ENCODE data around the gene FOXN3.

FOXN3 gene

GRCh38 chr14:89225607-89226006 is 191.4 kb downstream of the FOXN3 start:
- Histone ChIP-seq H3K79me1 (ENCODE audit: low read length) (peaks cover 3% of the 10 kb centered on the region), H3K9ac (ENCODE audit: low read length) (no peak overlapping the region), H3K23ac (ENCODE audit: low read length) (no peak overlapping the region), H2AK5ac (ENCODE audit: low read length) (no peak overlapping the region), H3K27me3 (ENCODE audit: insufficient read depth, low read length, poor library complexity) (no peaks in the 10 kb centered on the region), H4K5ac (ENCODE audit: low read length) (no peak overlapping the region), H3K36me3 (ENCODE audit: control insufficient read depth, insufficient read depth, low read length) (no peaks in the 10 kb centered on the region), H3K56ac (ENCODE audit: low read length) (no peak overlapping the region), H3K4me1 (ENCODE audit: control insufficient read depth, low read depth, low read length) (no peaks in the 10 kb centered on the region), H3K27ac (ENCODE audit: low read depth, low read length) (no peak overlapping the region), H2BK5ac (ENCODE audit: low read length) (no peak overlapping the region), H3K18ac (ENCODE audit: low read length) (no peak overlapping the region), H2BK120ac (ENCODE audit: low read depth, low read length) (no peak overlapping the region), H3K79me2 (ENCODE audit: control insufficient read depth, insufficient read depth, low read length) (no peaks in the 10 kb centered on the region), H3K4ac (ENCODE audit: low read depth, low read length) (no peak overlapping the region), H4K8ac (ENCODE audit: low read depth, low read length) (no peak overlapping the region), H3K4me3 (ENCODE audit: low read length) (no peak overlapping the region), H3K4me2 (ENCODE audit: low read length) (no peak overlapping the region), H2BK15ac (replicated peaks; ENCODE audit: low read depth) (no peak overlapping the region)
- no CpG with 5 or more reads among the region's 4 CpGs for WGBS (ENCODE audit: extremely low coverage, insufficient coverage, low lambda C conversion rate)
- no peak for DNase-seq

- Histone ChIP-seq H4K5ac (ENCODE audit: low read length) (no peak overlapping the region), H3K27me3 (ENCODE audit: insufficient read depth, low read length, poor library complexity) (no peaks in the 10 kb centered on the region), H3K27ac (ENCODE audit: low read depth, low read length) (no peak overlapping the region), H3K9ac (ENCODE audit: low read length) (no peak overlapping the region), H2BK5ac (ENCODE audit: low read length) (no peak overlapping the region), H2BK15ac (replicated peaks; ENCODE audit: low read depth) (no peak overlapping the region), H3K4ac (ENCODE audit: low read depth, low read length) (no peak overlapping the region), H4K8ac (ENCODE audit: low read depth, low read length) (no peak overlapping the region), H2BK120ac (ENCODE audit: low read depth, low read length) (no peak overlapping the region), H3K18ac (ENCODE audit: low read length) (no peak overlapping the region), H3K4me3 (ENCODE audit: low read length) (no peak overlapping the region), H3K56ac (ENCODE audit: low read length) (no peak overlapping the region), H2AK5ac (ENCODE audit: low read length) (no peak overlapping the region), H3K23ac (ENCODE audit: low read length) (no peak overlapping the region), H3K79me1 (ENCODE audit: low read length) (no peaks in the 10 kb centered on the region), H3K36me3 (ENCODE audit: control insufficient read depth, insufficient read depth, low read length) (no peaks in the 10 kb centered on the region), H3K79me2 (ENCODE audit: control insufficient read depth, insufficient read depth, low read length) (no peaks in the 10 kb centered on the region), H3K4me1 (ENCODE audit: control insufficient read depth, low read depth, low read length) (no peaks in the 10 kb centered on the region), H3K4me2 (ENCODE audit: low read length) (no peak overlapping the region)
- no peak for DNase-seq
- no CpG with 5 or more reads among the region's 5 CpGs for WGBS (ENCODE audit: extremely low coverage, insufficient coverage, low lambda C conversion rate)
Measured at GRCh38 chr14:89221109-89221810, 195.8 kb downstream of the FOXN3 start.

DNA sequence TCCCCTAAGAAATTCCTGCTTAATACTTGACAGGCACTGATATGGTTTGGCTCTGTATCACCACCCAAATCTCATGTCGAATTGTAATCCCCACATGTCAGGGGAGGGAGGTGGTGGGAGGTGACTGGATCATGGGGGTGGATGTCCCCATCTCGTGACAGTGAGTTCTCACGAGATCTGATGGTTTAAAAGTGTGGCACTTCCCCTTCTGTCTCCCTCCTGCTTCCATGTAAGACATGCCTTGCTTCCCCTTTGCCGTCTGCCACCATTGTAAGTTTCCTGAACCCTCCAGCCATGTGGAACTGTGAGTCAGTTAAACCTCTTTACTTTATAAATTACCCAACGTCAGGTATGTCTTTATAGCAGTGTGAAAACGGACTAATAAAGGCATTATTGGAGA is 198.0 kb downstream of the FOXN3 start:
- Histone ChIP-seq H3K4ac (ENCODE audit: low read depth, low read length) (no peak overlapping the region), H3K36me3 (ENCODE audit: control insufficient read depth, insufficient read depth, low read length) (no peaks in the 10 kb centered on the region), H4K5ac (ENCODE audit: low read length) (no peak overlapping the region), H3K4me1 (ENCODE audit: control insufficient read depth, low read depth, low read length) (no peaks in the 10 kb centered on the region), H3K23ac (ENCODE audit: low read length) (no peak overlapping the region), H3K56ac (ENCODE audit: low read length) (no peak overlapping the region), H3K9ac (ENCODE audit: low read length) (no peak overlapping the region), H3K4me2 (ENCODE audit: low read length) (no peak overlapping the region), H2BK120ac (ENCODE audit: low read depth, low read length) (no peak overlapping the region), H3K18ac (ENCODE audit: low read length) (no peak overlapping the region), H3K27ac (ENCODE audit: low read depth, low read length) (no peak overlapping the region), H3K4me3 (ENCODE audit: low read length) (no peak overlapping the region), H4K8ac (ENCODE audit: low read depth, low read length) (no peak overlapping the region), H3K27me3 (ENCODE audit: insufficient read depth, low read length, poor library complexity) (no peaks in the 10 kb centered on the region), H3K79me2 (ENCODE audit: control insufficient read depth, insufficient read depth, low read length) (no peaks in the 10 kb centered on the region), H3K79me1 (ENCODE audit: low read length) (no peaks in the 10 kb centered on the region), H2BK15ac (replicated peaks; ENCODE audit: low read depth) (no peak overlapping the region), H2AK5ac (ENCODE audit: low read length) (no peak overlapping the region), H2BK5ac (ENCODE audit: low read length) (no peak overlapping the region)
- no peak for DNase-seq
- no CpG with 5 or more reads among the region's 6 CpGs for WGBS (ENCODE audit: extremely low coverage, insufficient coverage, low lambda C conversion rate)

DNA sequence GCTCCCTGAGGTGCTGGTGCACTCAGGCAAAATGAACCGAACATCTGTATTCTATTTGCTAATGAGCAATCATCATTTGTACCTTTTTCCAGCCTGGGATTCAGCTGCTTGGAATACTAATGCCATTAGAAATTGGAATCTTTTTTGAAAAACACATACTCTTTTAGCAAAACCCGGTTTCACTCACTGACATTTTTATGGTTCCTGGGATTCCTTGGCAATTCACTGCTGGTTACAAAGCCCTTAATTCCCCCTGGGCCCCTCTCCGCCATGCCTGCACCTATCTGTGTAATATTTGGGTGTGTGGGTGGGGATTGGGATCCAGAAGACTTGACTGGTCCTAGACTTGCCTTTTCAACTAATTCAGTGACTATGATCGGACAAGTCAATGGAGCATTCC is 199.1 kb downstream of the FOXN3 start:
- H3K9ac ChIP-seq (ENCODE audit: low read length): no peak overlapping the region
- H3K36me3 ChIP-seq (ENCODE audit: control insufficient read depth, insufficient read depth, low read length): no peaks in the 10 kb centered on the region
- peaks cover 1% of the 10 kb centered on the region for H3K79me2 ChIP-seq (ENCODE audit: control insufficient read depth, insufficient read depth, low read length)
- H3K56ac ChIP-seq (ENCODE audit: low read length): no peak overlapping the region
- no peaks in the 10 kb centered on the region for H3K4me1 ChIP-seq (ENCODE audit: control insufficient read depth, low read depth, low read length)
- H2BK5ac ChIP-seq (ENCODE audit: low read length): no peak overlapping the region
- H3K79me1 ChIP-seq (ENCODE audit: low read length): no peaks in the 10 kb centered on the region
- WGBS (ENCODE audit: extremely low coverage, insufficient coverage, low lambda C conversion rate): no CpG with 5 or more reads among the region's 4 CpGs
- no peak overlapping the region for H3K4me3 ChIP-seq (ENCODE audit: low read length)
- no peaks in the 10 kb centered on the region for H3K27me3 ChIP-seq (ENCODE audit: insufficient read depth, low read length, poor library complexity)
- H3K23ac ChIP-seq (ENCODE audit: low read length): no peak overlapping the region
- H2AK5ac ChIP-seq (ENCODE audit: low read length): no peak overlapping the region
- DNase-seq: no peak
- H3K4ac ChIP-seq (ENCODE audit: low read depth, low read length): no peak overlapping the region
- no peak overlapping the region for H3K18ac ChIP-seq (ENCODE audit: low read length)
- H4K8ac ChIP-seq (ENCODE audit: low read depth, low read length): no peak overlapping the region
- no peak overlapping the region for H4K5ac ChIP-seq (ENCODE audit: low read length)
- no peak overlapping the region for H3K4me2 ChIP-seq (ENCODE audit: low read length)
- no peak overlapping the region for H3K27ac ChIP-seq (ENCODE audit: low read depth, low read length)
- H2BK120ac ChIP-seq (ENCODE audit: low read depth, low read length): no peak overlapping the region
- no peak overlapping the region for H2BK15ac ChIP-seq (replicated peaks; ENCODE audit: low read depth)

DNA sequence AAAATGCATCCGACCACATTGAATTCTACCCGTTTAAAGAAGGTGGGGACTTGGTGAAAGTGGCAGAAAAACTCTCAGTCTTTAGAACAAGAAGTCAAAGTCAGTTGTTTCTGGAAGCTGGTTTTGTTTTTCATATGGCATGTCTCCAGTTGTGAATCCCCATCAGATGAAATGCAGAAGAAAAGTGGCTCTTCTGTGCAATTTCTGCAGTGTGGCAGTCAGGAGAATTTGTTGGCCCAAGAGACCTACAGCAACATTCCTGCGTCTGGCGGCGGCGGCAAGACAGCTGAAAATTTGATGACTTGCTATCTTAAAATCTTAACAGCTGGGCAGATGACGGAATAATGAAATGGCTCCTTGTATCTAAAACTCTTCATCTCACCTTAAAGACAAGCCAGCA is 201.5 kb downstream of the FOXN3 start:
- no peak overlapping the region for H3K4ac ChIP-seq (ENCODE audit: low read depth, low read length)
- no peaks in the 10 kb centered on the region for H3K36me3 ChIP-seq (ENCODE audit: control insufficient read depth, insufficient read depth, low read length)
- no peak overlapping the region for H3K27ac ChIP-seq (ENCODE audit: low read depth, low read length)
- no peak overlapping the region for H3K9ac ChIP-seq (ENCODE audit: low read length)
- H3K4me1 ChIP-seq (ENCODE audit: control insufficient read depth, low read depth, low read length): no peaks in the 10 kb centered on the region
- no peak overlapping the region for H2BK15ac ChIP-seq (replicated peaks; ENCODE audit: low read depth)
- no peak overlapping the region for H2BK5ac ChIP-seq (ENCODE audit: low read length)
- H4K5ac ChIP-seq (ENCODE audit: low read length): no peak overlapping the region
- H2BK120ac ChIP-seq (ENCODE audit: low read depth, low read length): no peak overlapping the region
- H3K18ac ChIP-seq (ENCODE audit: low read length): no peak overlapping the region
- H4K8ac ChIP-seq (ENCODE audit: low read depth, low read length): no peak overlapping the region
- no peak overlapping the region for H3K23ac ChIP-seq (ENCODE audit: low read length)
- no CpG with 5 or more reads among the region's 7 CpGs for WGBS (ENCODE audit: extremely low coverage, insufficient coverage, low lambda C conversion rate)
- H2AK5ac ChIP-seq (ENCODE audit: low read length): no peak overlapping the region
- no peak overlapping the region for H3K4me3 ChIP-seq (ENCODE audit: low read length)
- no peak for DNase-seq
- H3K4me2 ChIP-seq (ENCODE audit: low read length): no peak overlapping the region
- no peaks in the 10 kb centered on the region for H3K27me3 ChIP-seq (ENCODE audit: insufficient read depth, low read length, poor library complexity)
- peaks cover 2% of the 10 kb centered on the region for H3K79me1 ChIP-seq (ENCODE audit: low read length)
- H3K79me2 ChIP-seq (ENCODE audit: control insufficient read depth, insufficient read depth, low read length): peaks cover 2% of the 10 kb centered on the region
- H3K56ac ChIP-seq (ENCODE audit: low read length): no peak overlapping the region

DNA sequence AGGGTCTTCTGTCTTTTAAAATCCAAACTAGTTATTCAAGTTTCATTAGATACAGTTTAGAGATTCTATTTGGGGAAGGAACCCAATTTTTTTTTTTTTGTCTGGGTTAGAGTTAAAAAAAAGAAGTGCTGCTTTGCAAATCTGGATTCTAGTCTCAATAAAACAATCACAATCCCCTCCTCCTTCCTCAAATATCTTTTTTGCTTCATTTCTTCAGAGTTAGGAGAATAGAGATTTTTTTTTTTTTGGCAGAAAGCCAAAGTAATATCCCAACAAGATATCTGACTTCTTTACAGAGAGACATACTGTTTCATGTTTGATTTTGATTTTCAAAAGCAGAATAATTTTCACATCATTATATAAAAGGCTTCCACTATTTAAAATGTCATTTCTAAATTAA is 201.9 kb downstream of the FOXN3 start:
- Histone ChIP-seq H3K9ac (ENCODE audit: low read length) (no peak overlapping the region), H2BK120ac (ENCODE audit: low read depth, low read length) (no peak overlapping the region), H3K79me2 (ENCODE audit: control insufficient read depth, insufficient read depth, low read length) (peaks cover 2% of the 10 kb centered on the region), H3K4me1 (ENCODE audit: control insufficient read depth, low read depth, low read length) (no peaks in the 10 kb centered on the region), H3K4ac (ENCODE audit: low read depth, low read length) (no peak overlapping the region), H2BK15ac (replicated peaks; ENCODE audit: low read depth) (no peak overlapping the region), H3K56ac (ENCODE audit: low read length) (no peak overlapping the region), H3K27me3 (ENCODE audit: insufficient read depth, low read length, poor library complexity) (no peaks in the 10 kb centered on the region), H2AK5ac (ENCODE audit: low read length) (no peak overlapping the region), H3K23ac (ENCODE audit: low read length) (no peak overlapping the region), H3K27ac (ENCODE audit: low read depth, low read length) (no peak overlapping the region), H2BK5ac (ENCODE audit: low read length) (no peak overlapping the region), H3K79me1 (ENCODE audit: low read length) (peaks cover 2% of the 10 kb centered on the region), H3K18ac (ENCODE audit: low read length) (no peak overlapping the region), H3K4me3 (ENCODE audit: low read length) (no peak overlapping the region), H3K4me2 (ENCODE audit: low read length) (no peak overlapping the region), H3K36me3 (ENCODE audit: control insufficient read depth, insufficient read depth, low read length) (no peaks in the 10 kb centered on the region), H4K8ac (ENCODE audit: low read depth, low read length) (no peak overlapping the region), H4K5ac (ENCODE audit: low read length) (no peak overlapping the region)
- DNase-seq: no peak
